A549 (cell line): Measurements from ENCODE around the gene RELN.

Source experiments
- NR3C1 ChIP-seq: fragments of >200 bp; sonication (Bioruptor Twin); formaldehyde crosslinking; IDR thresholded peaks from 3 replicates; pipeline ENCODE4 v1.6.1; 2017
- POLR2A ChIP-seq: IDR thresholded peaks from 2 replicates; pipeline ENCODE4 v1.6.1; 2012; ENCODE audit warnings: mild to moderate bottlenecking, low read length

GRCh38 chr7:104007614-104008013 lies 18.2 kb upstream of the RELN start:
- TF ChIP-seq POLR2A, result no peak
- no peak for TF ChIP-seq NR3C1
